Natural killer cell (primary cell): Measurements from ENCODE around the gene TMEM87B. TPM values are rescaled to one million over a fixed set of nuclear protein-coding genes. Genes with fewer than 3 reads are reported as not detected.
A peak's percentile ranks its signal among the peaks of the same experiment; 100 is the strongest.

ENCODE experiments used
- ATAC-seq, 3 donors: fragments of 150-1000 bp in 2 of 3; fragments of 200-7000 bp in 1 of 3; cut with Tn5 transposase; 1 replicate in 1 of 3; 2 replicates in 2 of 3; pipeline ENCODE4 v1.10.0; 2021; ENCODE audit warnings: mild to moderate bottlenecking in 2 of 3, moderate library complexity in 2 of 3
- DNase-seq, 2 donors: peaks; one replicate each; pipeline versions ENCODE4 v3.0.0 to v3.0.0-alpha.2; 2013 to 2021; ENCODE audit warnings: mixed read lengths in 1 of 2
- H3K27ac ChIP-seq: one replicate; pipeline ENCODE4 v1.5.1; 2013; ENCODE audit warnings: mild to moderate bottlenecking, low read length
- H3K27me3 ChIP-seq: one replicate; pipeline ENCODE4 v1.6.1; 2013; ENCODE audit warnings: low read length; ENCODE audit not compliant: control insufficient read depth, insufficient read depth
- H3K36me3 ChIP-seq: one replicate; pipeline ENCODE4 v1.6.1; 2013; ENCODE audit warnings: low read length; ENCODE audit not compliant: control insufficient read depth, insufficient read depth
- H3K4me1 ChIP-seq: one replicate; pipeline ENCODE4 v1.6.1; 2013; ENCODE audit warnings: low read length; ENCODE audit not compliant: control insufficient read depth, insufficient read depth
- H3K4me3 ChIP-seq: one replicate; pipeline ENCODE4 v1.5.1; 2013; ENCODE audit warnings: low read length
- H3K9me3 ChIP-seq: one replicate; pipeline ENCODE4 v1.6.1; 2013; ENCODE audit warnings: low read length; ENCODE audit not compliant: control insufficient read depth, insufficient read depth
- H3K27ac Mint-ChIP-seq, 2 donors: one replicate each; pipeline ENCODE4 v1.8.0; 2022; ENCODE audit warnings: mild to moderate bottlenecking in 2 of 2, mixed read lengths in 2 of 2, moderate library complexity in 1 of 2
- H3K27me3 Mint-ChIP-seq, 2 donors: one replicate each; pipeline ENCODE4 v1.8.0; 2022; ENCODE audit warnings: low read depth in 2 of 2, mixed read lengths in 2 of 2
- H3K36me3 Mint-ChIP-seq: one replicate; pipeline ENCODE4 v1.8.0; 2022; ENCODE audit warnings: mixed read lengths
- H3K4me1 Mint-ChIP-seq, 2 donors: one replicate each; pipeline ENCODE4 v1.8.0; 2022; ENCODE audit warnings: mixed read lengths in 2 of 2
- H3K4me3 Mint-ChIP-seq: one replicate; pipeline ENCODE4 v1.8.0; 2022; ENCODE audit warnings: mild to moderate bottlenecking, moderate library complexity, mixed read lengths
- H3K9me3 Mint-ChIP-seq, 2 donors: one replicate each; pipeline ENCODE4 v1.8.0; 2022; ENCODE audit warnings: mixed read lengths in 2 of 2
- WGBS: methylation state at CpG from one replicate; pipeline ENCODE4 v1.1.7; 2013; ENCODE audit warnings: missing lambda C conversion rate; ENCODE audit not compliant: insufficient coverage; 5-methylcytosine and 5-hydroxymethylcytosine counted together
- intact Hi-C: fragments of 100-400 bp; cut with micrococcal nuclease; formaldehyde crosslinking; loops from one replicate; pipeline ENCODE4 v1.14.2; 2022
- total RNA-seq, 4 donors: library from RNA; stranded (reverse); fragments of 120-200 nt in 1 of 4; gene quantifications; one replicate each; pipeline versions ENCODE4 v1.2.3 to v1.2.4, GENCODE V29; 2013 to 2022
- TF ChIP-seq, protein P1 (sequence below): fragments of 200-600 bp; IDR thresholded peaks from one replicate; pipeline ENCODE4 v1.8.0; 2022; ENCODE audit warnings: antibody characterized with exemption

The TMEM87B gene, protein sequence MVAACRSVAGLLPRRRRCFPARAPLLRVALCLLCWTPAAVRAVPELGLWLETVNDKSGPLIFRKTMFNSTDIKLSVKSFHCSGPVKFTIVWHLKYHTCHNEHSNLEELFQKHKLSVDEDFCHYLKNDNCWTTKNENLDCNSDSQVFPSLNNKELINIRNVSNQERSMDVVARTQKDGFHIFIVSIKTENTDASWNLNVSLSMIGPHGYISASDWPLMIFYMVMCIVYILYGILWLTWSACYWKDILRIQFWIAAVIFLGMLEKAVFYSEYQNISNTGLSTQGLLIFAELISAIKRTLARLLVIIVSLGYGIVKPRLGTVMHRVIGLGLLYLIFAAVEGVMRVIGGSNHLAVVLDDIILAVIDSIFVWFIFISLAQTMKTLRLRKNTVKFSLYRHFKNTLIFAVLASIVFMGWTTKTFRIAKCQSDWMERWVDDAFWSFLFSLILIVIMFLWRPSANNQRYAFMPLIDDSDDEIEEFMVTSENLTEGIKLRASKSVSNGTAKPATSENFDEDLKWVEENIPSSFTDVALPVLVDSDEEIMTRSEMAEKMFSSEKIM
- total RNA-seq, result 10 to 100 TPM in 2 of 3 donors, 1 to 10 TPM in 1; 9.6 to 15.7 (median 13.6) TPM
- total RNA-seq (2013), result 24.2 TPM

GRCh38 chr2:112054847-112055729 is at the start of gene TMEM87B:
TSS of gene TMEM87B (plus strand) at chr2:112055269. CDS start at chr2:112055592, 323 bp downstream.
- peak; percentile 65 to 86 (median 69) for ATAC-seq
- WGBS, result under 1% methylated on average over 81 of the region's 90 CpGs
- Histone ChIP-seq H3K9me3 (no peaks in the 10 kb centered on the region), H3K4me3 (peak within 1 kb of the TSS; percentile 74), H3K4me1 (peaks cover 15% of the 10 kb centered on the region), H3K27me3 (no peaks in the 10 kb centered on the region), H3K27ac (peak within 1 kb of the TSS; percentile 91), H3K36me3 (no peaks in the 10 kb centered on the region)
- H3K4me1 Mint-ChIP-seq, result peaks cover 43 to 48% of the 10 kb centered on the region in 2 donors
- H3K36me3 Mint-ChIP-seq, result no peaks in the 10 kb centered on the region
- no peaks in the 10 kb centered on the region for H3K27me3 Mint-ChIP-seq
- H3K9me3 Mint-ChIP-seq, result no peaks in the 10 kb centered on the region
- peak within 1 kb of the TSS; percentile 97 for H3K4me3 Mint-ChIP-seq
- TF ChIP-seq, protein P1, sequence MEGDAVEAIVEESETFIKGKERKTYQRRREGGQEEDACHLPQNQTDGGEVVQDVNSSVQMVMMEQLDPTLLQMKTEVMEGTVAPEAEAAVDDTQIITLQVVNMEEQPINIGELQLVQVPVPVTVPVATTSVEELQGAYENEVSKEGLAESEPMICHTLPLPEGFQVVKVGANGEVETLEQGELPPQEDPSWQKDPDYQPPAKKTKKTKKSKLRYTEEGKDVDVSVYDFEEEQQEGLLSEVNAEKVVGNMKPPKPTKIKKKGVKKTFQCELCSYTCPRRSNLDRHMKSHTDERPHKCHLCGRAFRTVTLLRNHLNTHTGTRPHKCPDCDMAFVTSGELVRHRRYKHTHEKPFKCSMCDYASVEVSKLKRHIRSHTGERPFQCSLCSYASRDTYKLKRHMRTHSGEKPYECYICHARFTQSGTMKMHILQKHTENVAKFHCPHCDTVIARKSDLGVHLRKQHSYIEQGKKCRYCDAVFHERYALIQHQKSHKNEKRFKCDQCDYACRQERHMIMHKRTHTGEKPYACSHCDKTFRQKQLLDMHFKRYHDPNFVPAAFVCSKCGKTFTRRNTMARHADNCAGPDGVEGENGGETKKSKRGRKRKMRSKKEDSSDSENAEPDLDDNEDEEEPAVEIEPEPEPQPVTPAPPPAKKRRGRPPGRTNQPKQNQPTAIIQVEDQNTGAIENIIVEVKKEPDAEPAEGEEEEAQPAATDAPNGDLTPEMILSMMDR, result no peak
- intact Hi-C loops, result loop anchor here (1.0 to 2.0 kb wide), 2 partner anchors 170 to 199 kb away; partner anchors contain the start of gene ANAPC1
- peak; percentile 88 to 98 for DNase-seq
- peak within 1 kb of the TSS; percentile 92 for H3K27ac Mint-ChIP-seq

DNA sequence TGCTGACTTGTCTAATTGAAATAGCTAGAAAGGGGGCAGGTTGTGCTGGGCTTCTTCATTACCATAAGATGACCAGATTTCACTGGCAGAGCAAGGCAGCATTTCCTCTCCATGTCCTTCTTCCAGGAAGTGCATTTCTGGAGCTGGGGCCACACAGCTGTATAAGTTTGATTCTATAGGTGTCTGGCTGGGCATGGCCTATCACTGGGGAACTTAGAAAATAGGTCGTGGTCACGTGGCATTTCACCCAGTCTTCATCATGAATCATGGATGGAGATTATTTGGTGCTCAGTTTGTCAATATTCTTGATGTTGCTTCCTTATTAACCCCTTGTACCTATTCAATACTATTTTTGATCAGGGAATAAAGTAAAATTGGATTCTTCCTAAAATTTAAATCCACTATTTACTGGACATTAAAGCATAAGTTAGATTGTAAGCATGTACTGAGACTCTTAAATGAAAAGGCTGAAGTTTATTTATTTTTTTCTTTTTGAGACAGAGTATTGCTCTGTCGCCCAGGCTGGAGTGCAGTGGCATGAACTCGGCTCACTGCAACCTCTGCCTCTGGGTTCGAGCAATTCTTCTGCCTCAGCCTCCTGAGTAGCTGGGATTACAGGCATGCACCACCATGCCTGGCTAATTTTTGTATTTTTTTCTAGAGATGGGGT is 49.5 kb upstream of the TMEM87B start:
- no peak overlapping the region for H3K27ac ChIP-seq
- no peaks in the 10 kb centered on the region for H3K9me3 ChIP-seq
- Mint-ChIP-seq H3K36me3 (no peaks in the 10 kb centered on the region), H3K9me3 (no peaks in the 10 kb centered on the region), H3K4me3 (no peak overlapping the region), H3K27me3 (no peaks in the 10 kb centered on the region), H3K27ac (no peak overlapping the region), H3K4me1 (peaks cover 0 to 4% of the 10 kb centered on the region in 2 donors)
- TF ChIP-seq, protein P1, result no peak
- WGBS, result 94% methylated on average over 5 of the region's 5 CpGs
- H3K4me1 ChIP-seq, result peaks cover 4% of the 10 kb centered on the region
- DNase-seq, result no peak
- no peaks in the 10 kb centered on the region for H3K27me3 ChIP-seq
- no peak for ATAC-seq
- no peaks in the 10 kb centered on the region for H3K36me3 ChIP-seq
- intact Hi-C loops, result no loop called here
- no peak overlapping the region for H3K4me3 ChIP-seq

GRCh38 chr2:112006076-112006410 is 49.0 kb upstream of the TMEM87B start:
- Histone ChIP-seq H3K27me3 (no peaks in the 10 kb centered on the region), H3K36me3 (no peaks in the 10 kb centered on the region), H3K4me3 (no peak overlapping the region), H3K4me1 (peaks cover 4% of the 10 kb centered on the region), H3K27ac (no peak overlapping the region), H3K9me3 (no peaks in the 10 kb centered on the region)
- ATAC-seq (no peak), DNase-seq (no peak)
- no peaks in the 10 kb centered on the region for H3K36me3 Mint-ChIP-seq
- H3K4me1 Mint-ChIP-seq, result peaks cover 0 to 4% of the 10 kb centered on the region in 2 donors
- H3K27me3 Mint-ChIP-seq, result no peaks in the 10 kb centered on the region
- H3K4me3 Mint-ChIP-seq, result no peak overlapping the region
- WGBS, result 83% methylated on average over 2 of the region's 4 CpGs
- intact Hi-C loops, result no loop called here
- TF ChIP-seq, protein P1, result no peak
- H3K27ac Mint-ChIP-seq, result no peak overlapping the region
- no peaks in the 10 kb centered on the region for H3K9me3 Mint-ChIP-seq
